ENCODE measurements around the gene C1R. TPM values are rescaled to one million over a fixed set of nuclear protein-coding genes. Genes with fewer than 3 reads are reported as not detected.

Gene C1R
- total and polyA plus RNA-seq, 2 of the 8 experiments (the other 6 are each of a cell fraction or from before 2014, with no cell fraction given), result 6.9 to 16.3 TPM

- H2BK12ac ChIP-seq (ENCODE audit: low read depth, low read length), result no peak overlapping the region
- no peak overlapping the region for H3K18ac ChIP-seq (ENCODE audit: extremely low read depth, low read length)
- H3K23me2 ChIP-seq (ENCODE audit: low read depth, low read length), result no peaks in the 10 kb centered on the region
- H2BK5ac ChIP-seq (ENCODE audit: low read depth, low read length), result no peak overlapping the region
- H3K79me2 ChIP-seq (ENCODE audit: control insufficient read depth in 1 of 2, insufficient read depth in 2 of 2, low read length in 2 of 2), result no peaks in the 10 kb centered on the region
- no peak overlapping the region for H4K91ac ChIP-seq (replicated peaks; ENCODE audit: insufficient read length, low read length)
- no peak overlapping the region for H3K4me3 ChIP-seq (ENCODE audit: extremely low read depth in 1 of 4, insufficient read depth in 2 of 4, low read depth in 3 of 4, low read length in 4 of 4)
- H2BK20ac ChIP-seq (ENCODE audit: low read length), result no peak overlapping the region
- no peak overlapping the region for H3K4ac ChIP-seq (replicated peaks; ENCODE audit: insufficient read length, low read depth, low read length)
- peaks cover 0 to 1% of the 10 kb centered on the region in 2 experiments for H4K20me1 ChIP-seq (replicated peaks in 1 of 2; ENCODE audit: control insufficient read depth in 1 of 2, insufficient read depth in 2 of 2, low read length in 2 of 2)
- no peak overlapping the region for H2AK5ac ChIP-seq (ENCODE audit: low read depth, low read length)
- H3K23ac ChIP-seq (ENCODE audit: insufficient read length), result no peak overlapping the region
- H2AFZ ChIP-seq (ENCODE audit: low read length), result no peak overlapping the region
- H3K4me2 ChIP-seq (ENCODE audit: insufficient read depth in 1 of 2, low read depth in 2 of 2, low read length in 2 of 2), result no peak overlapping the region
- no peaks in the 10 kb centered on the region for H3K79me1 ChIP-seq (ENCODE audit: low read depth, low read length)
- ChIA-PET POLR2A (ENCODE audit: partially characterized antibody) (interaction anchor here (1.0 to 3.5 kb wide), 3 partner anchors 9 to 175 kb away, joined by 4 to 21 read pairs (median 4); partner anchors contain the start of genes C12orf57, CLSTN3, RBP5 and RNU7-1), CTCF (ENCODE audit: partially characterized antibody) (interaction anchor here (0.5 to 9.5 kb wide), 8 partner anchors 9 to 246 kb away, joined by 3 to 67 read pairs (median 3); partner anchors contain the start of genes C1S and SPSB2)
- no peaks in the 10 kb centered on the region for H3K4me1 ChIP-seq (replicated peaks in 1 of 4; ENCODE audit: control insufficient read depth in 3 of 4, insufficient read depth in 4 of 4, low read length in 3 of 4)
- H3K27ac ChIP-seq (ENCODE audit: low read depth, low read length), result no peak overlapping the region
- no peak overlapping the region for H4K8ac ChIP-seq (ENCODE audit: extremely low read depth, insufficient read depth, low read length)
- no peaks in the 10 kb centered on the region for H3K9me3 ChIP-seq (ENCODE audit: insufficient read depth in 2 of 2, low read depth in 1 of 2, low read length in 1 of 2)
- H3K36me3 ChIP-seq (ENCODE audit: control insufficient read depth in 2 of 4, insufficient read depth in 4 of 4, low read length in 3 of 4), result no peaks in the 10 kb centered on the region
- FAIRE-seq (no peak), DNase-seq (ENCODE audit: low read depth in 1 of 2, low spot score in 2 of 2) (no peak)
- H3K27me3 ChIP-seq (replicated peaks in 1 of 4; ENCODE audit: control insufficient read depth in 3 of 4, extremely low read depth in 1 of 4, insufficient read depth in 3 of 4, low read length in 3 of 4), result no peaks in the 10 kb centered on the region
- no peak overlapping the region for H3K56ac ChIP-seq (replicated peaks; ENCODE audit: insufficient read length, low read depth, low read length)
- no peak overlapping the region for H3K14ac ChIP-seq (ENCODE audit: insufficient read length)
- no peak overlapping the region for H2BK120ac ChIP-seq (replicated peaks; ENCODE audit: low read depth, low read length)
- no peak overlapping the region for H2BK15ac ChIP-seq (ENCODE audit: low read length)
- no peak overlapping the region for H4K5ac ChIP-seq (ENCODE audit: insufficient read length, low read depth, low read length)
- 80% methylated on average over 3 of the region's 3 CpGs; no CpG with 5 or more reads in 1 of the 2 experiments for WGBS, 2 experiments (ENCODE audit: extremely low coverage in 1 of 2, insufficient coverage in 1 of 2, insufficient read length in 1 of 2, insufficient replicate concordance in 2 of 2, low coverage in 1 of 2, low lambda C conversion rate in 2 of 2, missing lambda C conversion rate in 1 of 2)
- H3K9ac ChIP-seq (replicated peaks in 1 of 4; ENCODE audit: extremely low read depth in 1 of 4, low read depth in 3 of 4, low read length in 3 of 4), result no peak overlapping the region
- TF ChIP-seq HDAC6 (IDR thresholded peaks at IDR 0.05; ENCODE audit: low read depth, low read length), result no peak
- TF ChIP-seq SIRT6 (IDR thresholded peaks at IDR 0.05; ENCODE audit: low read length), result no peak
- TF ChIP-seq EZH2 (IDR thresholded peaks at IDR 0.05; ENCODE audit: low read depth, low read length, severe bottlenecking), result no peak
- no peak for TF ChIP-seq MAX (IDR thresholded peaks at IDR 0.05)
- no peak for TF ChIP-seq JUND (IDR thresholded peaks at IDR 0.05; ENCODE audit: low read length)
- no peak for TF ChIP-seq PHF8 (conservative IDR thresholded peaks at IDR 0.05; ENCODE audit: low read depth, low read length)
- no peak for TF ChIP-seq ZNF274 (IDR thresholded peaks at IDR 0.05; ENCODE audit: borderline replicate concordance, extremely low read depth, low read length)
- TF ChIP-seq SRF (IDR thresholded peaks at IDR 0.05; ENCODE audit: low read depth, low read length), result no peak
- no peak for TF ChIP-seq ATF3 (IDR thresholded peaks at IDR 0.05; ENCODE audit: insufficient read depth, low read depth, low read length)
- TF ChIP-seq FOSL1 (IDR thresholded peaks at IDR 0.05; ENCODE audit: insufficient read depth, low read depth, low read length), result no peak
- TF ChIP-seq POU5F1 (IDR thresholded peaks at IDR 0.05; ENCODE audit: low read depth, low read length), result no peak
- TF ChIP-seq CREB1 (IDR thresholded peaks at IDR 0.05), result no peak
- no peak for TF ChIP-seq CBX5 (IDR thresholded peaks at IDR 0.05; ENCODE audit: low read depth, low read length)
- no peak for TF ChIP-seq KDM4A (IDR thresholded peaks at IDR 0.05; ENCODE audit: low read depth, low read length, severe bottlenecking)
Observed at GRCh38 chr12:7118881-7119280, 26.6 kb upstream of the C1R start.
